ENCODE results near the gene VAV1. TPM values are rescaled to one million over a fixed set of nuclear protein-coding genes. Genes with fewer than 3 reads are reported as not detected.

Gene VAV1
- total and polyA plus RNA-seq, 9 donors = 1.6 to 3.7 (median 2.3) TPM

DNA sequence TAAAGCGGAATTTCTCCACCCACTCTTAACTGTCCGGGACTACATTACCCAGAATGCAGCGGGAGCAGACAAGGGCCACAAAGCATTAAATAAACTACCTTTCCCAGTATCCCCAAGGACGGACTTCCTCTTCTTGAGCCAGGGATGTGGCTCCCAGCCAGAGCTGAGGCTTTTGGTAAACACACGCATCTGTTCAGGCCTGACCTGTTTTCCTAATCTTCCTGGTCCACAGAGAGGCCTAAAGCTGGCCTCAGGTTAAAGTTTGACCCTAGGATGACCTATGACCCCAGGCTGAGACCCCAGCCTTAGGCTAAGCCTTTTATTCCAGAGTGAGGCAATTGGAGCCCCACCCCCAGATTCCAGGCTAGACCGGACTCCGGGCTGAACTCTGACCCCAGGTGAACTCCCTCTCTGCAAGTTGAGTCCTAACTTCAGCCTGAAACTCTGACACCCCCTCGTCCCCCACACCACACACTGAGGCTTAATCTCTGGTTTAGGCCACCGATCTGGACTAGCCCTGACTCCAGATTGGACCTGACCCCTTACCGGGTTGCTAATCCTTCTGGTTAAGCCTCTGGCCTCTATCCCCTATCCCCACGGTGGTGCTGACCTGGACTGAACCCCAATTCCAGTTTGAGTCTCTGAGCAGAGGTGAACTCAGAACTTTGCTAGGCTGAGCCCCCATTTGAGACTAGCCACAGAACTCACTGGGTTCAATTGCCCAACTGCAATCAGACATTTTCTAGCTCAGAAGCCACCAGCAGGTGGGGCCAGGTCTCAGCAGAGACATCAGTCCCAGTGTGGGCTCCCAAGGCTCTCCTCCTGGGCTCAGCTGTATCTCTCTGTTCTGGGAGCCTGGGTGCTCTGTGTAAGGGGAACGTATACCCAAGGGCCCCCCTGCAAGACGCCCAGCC, 34.4 kb upstream of the VAV1 start:
- H3K9me3 ChIP-seq (replicated peaks; ENCODE audit: control insufficient read depth, low read depth, low read length) = no peaks in the 10 kb centered on the region
- H3K4me1 ChIP-seq (ENCODE audit: control insufficient read depth, insufficient read depth, low read length) = peaks cover 52% of the 10 kb centered on the region
- WGBS (ENCODE audit: insufficient coverage) = 14% methylated on average over 11 of the region's 13 CpGs
- no peaks in the 10 kb centered on the region for H3K27me3 ChIP-seq (ENCODE audit: control insufficient read depth, insufficient read depth, low read length)
- H3K36me3 ChIP-seq (ENCODE audit: control insufficient read depth, insufficient read depth, low read length) = peaks cover 18% of the 10 kb centered on the region
- no peak overlapping the region for H3K4me3 ChIP-seq (ENCODE audit: low read length)
- H3K27ac ChIP-seq (ENCODE audit: low read length) = peak overlapping the region; percentile 97
- DNase-seq = peak; percentile 88

DNA sequence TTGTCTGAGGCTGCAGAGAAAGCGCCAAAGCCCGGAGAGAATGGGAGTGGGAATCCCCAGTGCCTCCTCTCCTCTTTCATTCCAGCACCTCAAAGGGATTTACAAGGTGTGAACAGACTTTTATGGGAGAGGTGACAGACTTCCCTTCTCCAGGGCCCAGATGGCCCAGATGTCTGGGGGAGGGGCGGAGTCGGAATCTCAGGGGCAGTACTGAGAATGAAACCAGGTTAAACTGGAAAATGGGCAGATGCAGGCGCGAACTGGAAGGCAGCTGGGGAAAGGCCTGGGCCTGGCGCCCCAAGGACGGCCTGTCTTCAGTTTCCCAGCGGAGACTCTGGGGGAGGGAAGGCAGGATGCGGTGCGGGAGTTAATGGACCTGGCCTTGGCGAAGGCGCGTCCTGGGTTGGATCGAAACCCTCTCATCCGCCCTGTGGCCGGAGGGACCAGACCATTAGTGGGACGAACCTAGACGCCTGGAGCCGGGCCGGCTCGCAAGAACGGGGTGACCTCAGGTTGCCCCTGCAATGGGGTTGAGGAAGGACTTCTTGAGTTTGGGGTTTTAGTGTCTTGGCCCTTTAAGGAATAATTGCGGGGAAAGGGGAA, 33.6 kb upstream of the VAV1 start:
- H3K36me3 ChIP-seq (ENCODE audit: control insufficient read depth, insufficient read depth, low read length) = peaks cover 19% of the 10 kb centered on the region
- H3K4me1 ChIP-seq (ENCODE audit: control insufficient read depth, insufficient read depth, low read length) = peaks cover 56% of the 10 kb centered on the region
- no peaks in the 10 kb centered on the region for H3K27me3 ChIP-seq (ENCODE audit: control insufficient read depth, insufficient read depth, low read length)
- no peak for DNase-seq
- WGBS (ENCODE audit: insufficient coverage) = 8% methylated on average over 22 of the region's 24 CpGs
- peak overlapping the region; percentile 43 for H3K4me3 ChIP-seq (ENCODE audit: low read length)
- H3K27ac ChIP-seq (ENCODE audit: low read length) = peak overlapping the region; percentile 97
- no peaks in the 10 kb centered on the region for H3K9me3 ChIP-seq (replicated peaks; ENCODE audit: control insufficient read depth, low read depth, low read length)

DNA sequence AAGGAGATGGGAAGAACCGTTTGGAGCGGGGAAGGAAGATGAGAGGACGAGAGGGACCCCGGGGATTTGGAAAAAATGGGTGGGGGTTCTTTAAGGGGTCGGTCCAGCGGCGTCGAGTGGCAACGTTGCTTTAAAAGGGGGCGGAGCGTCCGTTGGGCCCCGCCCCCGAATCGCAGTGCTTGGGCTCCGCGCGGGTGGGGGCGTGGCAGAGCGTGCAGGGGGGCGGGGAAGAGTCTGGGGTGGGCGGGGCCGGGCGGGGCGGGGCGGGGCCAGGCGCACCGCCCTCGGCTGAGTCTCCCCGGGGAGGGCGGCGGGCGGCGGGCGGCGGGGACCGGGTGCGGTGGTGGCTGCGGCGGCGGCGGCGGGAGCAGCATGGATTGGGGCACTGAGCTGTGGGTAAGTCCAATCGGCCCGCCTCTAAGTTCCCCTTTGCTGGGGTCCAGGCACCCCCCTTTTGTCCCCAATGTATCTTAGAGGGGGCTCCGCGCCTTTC, 33.1 kb upstream of the VAV1 start, which contains the start of gene TRIP10:
Gene TRIP10, plus strand, starts transcription at position 291 of the 493 bp plus-strand sequence. Its CDS starts 82 bp downstream, at position 373.
- 0% methylated on average over 4 of the region's 47 CpGs for WGBS (ENCODE audit: insufficient coverage)
- Histone ChIP-seq H3K27ac (ENCODE audit: low read length) (peak within 1 kb of the TSS; percentile 97), H3K4me1 (ENCODE audit: control insufficient read depth, insufficient read depth, low read length) (peaks cover 60% of the 10 kb centered on the region), H3K27me3 (ENCODE audit: control insufficient read depth, insufficient read depth, low read length) (no peaks in the 10 kb centered on the region), H3K9me3 (replicated peaks; ENCODE audit: control insufficient read depth, low read depth, low read length) (no peaks in the 10 kb centered on the region), H3K4me3 (ENCODE audit: low read length) (peak within 1 kb of the TSS; percentile 93), H3K36me3 (ENCODE audit: control insufficient read depth, insufficient read depth, low read length) (peaks cover 24% of the 10 kb centered on the region)
- DNase-seq = peak; percentile 97

DNA sequence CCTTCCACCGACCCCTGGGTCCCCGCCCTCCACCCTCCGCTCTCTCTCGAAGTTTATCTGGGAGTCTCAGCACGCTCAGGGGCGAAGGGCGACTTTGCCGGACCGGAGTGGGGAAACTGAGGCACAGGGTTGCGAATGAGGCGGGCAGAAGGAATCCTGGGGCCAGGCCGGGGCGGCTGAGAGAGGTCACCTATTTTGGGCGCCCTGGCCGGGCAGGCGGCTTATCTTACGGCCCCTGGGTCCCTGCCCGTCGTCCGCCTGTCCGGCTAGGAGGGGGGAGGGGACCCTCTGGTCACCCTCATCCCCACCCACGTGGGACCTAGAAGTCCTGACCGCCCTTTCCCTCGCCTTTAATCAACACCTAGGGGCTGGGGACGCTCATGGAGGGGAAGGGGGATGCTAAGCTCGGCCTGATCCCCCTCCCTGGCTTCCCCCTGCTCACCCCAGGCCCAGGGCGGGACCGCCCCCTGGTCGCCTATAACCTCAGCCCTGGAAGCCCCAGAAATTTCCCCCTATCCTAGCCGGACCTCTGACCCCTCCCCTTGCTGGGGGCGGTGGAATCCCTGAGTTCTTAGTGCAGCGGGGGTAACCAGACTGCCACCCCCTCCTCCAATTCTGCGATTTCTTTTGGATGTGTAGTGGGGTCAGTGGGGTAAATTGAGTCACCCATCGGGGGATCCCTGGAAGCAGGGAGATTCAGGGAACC, 32.5 kb upstream of the VAV1 start:
- 0% methylated on average over 7 of the region's 34 CpGs for WGBS (ENCODE audit: insufficient coverage)
- peak overlapping the region; percentile 93 for H3K4me3 ChIP-seq (ENCODE audit: low read length)
- peaks cover 29% of the 10 kb centered on the region for H3K36me3 ChIP-seq (ENCODE audit: control insufficient read depth, insufficient read depth, low read length)
- H3K4me1 ChIP-seq (ENCODE audit: control insufficient read depth, insufficient read depth, low read length) = peaks cover 66% of the 10 kb centered on the region
- H3K27ac ChIP-seq (ENCODE audit: low read length) = peak overlapping the region; percentile 93
- no peaks in the 10 kb centered on the region for H3K9me3 ChIP-seq (replicated peaks; ENCODE audit: control insufficient read depth, low read depth, low read length)
- DNase-seq = peak; percentile 62
- H3K27me3 ChIP-seq (ENCODE audit: control insufficient read depth, insufficient read depth, low read length) = no peaks in the 10 kb centered on the region

DNA sequence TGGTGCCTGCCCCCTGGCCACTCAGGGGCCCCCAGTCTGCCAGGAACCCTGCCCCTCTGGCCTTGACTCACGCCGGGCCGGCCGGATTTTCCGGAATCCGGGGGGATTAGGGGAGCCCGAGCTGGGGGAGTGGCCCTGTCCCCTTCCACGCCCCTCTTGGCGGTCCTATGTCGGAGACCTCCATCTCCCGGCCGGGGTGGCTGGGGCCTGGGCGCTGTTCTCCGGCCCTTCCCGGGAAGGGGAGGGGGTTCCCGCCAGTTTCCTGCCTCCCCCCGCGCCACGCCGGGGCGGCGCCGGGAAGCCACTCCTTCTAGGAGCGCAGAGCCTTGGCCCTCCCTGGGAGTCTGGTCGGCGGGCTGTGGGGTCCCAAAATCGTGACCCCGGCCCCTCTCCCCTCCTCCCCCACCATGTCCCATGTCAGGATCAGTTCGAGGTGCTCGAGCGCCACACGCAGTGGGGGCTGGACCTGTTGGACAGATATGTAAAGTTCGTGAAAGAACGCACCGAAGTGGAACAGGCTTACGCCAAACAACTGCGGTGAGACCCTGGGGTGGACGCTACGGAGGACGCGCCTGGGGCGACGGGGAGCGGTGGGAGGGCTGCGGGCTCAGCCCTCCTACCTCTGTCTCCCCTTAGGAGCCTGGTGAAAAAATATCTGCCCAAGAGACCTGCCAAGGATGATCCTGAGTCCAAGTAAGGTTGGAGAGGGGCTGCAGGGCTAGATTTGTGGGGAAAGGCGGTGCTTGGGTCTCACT, 31.7 kb upstream of the VAV1 start:
- H3K36me3 ChIP-seq (ENCODE audit: control insufficient read depth, insufficient read depth, low read length) = peaks cover 33% of the 10 kb centered on the region
- peaks cover 70% of the 10 kb centered on the region for H3K4me1 ChIP-seq (ENCODE audit: control insufficient read depth, insufficient read depth, low read length)
- peak overlapping the region; percentile 93 for H3K27ac ChIP-seq (ENCODE audit: low read length)
- WGBS (ENCODE audit: insufficient coverage) = under 1% methylated on average over 24 of the region's 46 CpGs
- peak overlapping the region; percentile 93 for H3K4me3 ChIP-seq (ENCODE audit: low read length)
- DNase-seq = peak; percentile 90
- no peaks in the 10 kb centered on the region for H3K27me3 ChIP-seq (ENCODE audit: control insufficient read depth, insufficient read depth, low read length)
- no peaks in the 10 kb centered on the region for H3K9me3 ChIP-seq (replicated peaks; ENCODE audit: control insufficient read depth, low read depth, low read length)

DNA sequence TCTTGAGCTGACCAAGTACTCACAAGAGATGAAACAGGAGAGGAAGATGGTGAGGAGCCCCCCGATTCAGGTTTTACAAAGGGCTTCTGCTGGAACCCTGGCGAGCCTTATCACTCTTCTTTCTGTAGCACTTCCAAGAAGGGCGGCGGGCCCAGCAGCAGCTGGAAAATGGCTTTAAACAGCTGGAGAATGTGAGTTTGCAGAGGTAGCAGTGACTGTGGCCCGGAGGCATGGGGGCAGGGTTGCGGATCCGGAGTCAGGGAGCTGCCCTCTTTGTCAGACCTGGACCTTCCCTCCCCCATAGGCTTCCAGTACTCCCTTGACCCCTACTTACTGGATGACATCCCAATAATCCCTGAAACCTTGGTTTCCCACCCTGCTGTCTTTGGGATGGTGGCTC, 29.4 kb upstream of the VAV1 start:
- H3K36me3 ChIP-seq (ENCODE audit: control insufficient read depth, insufficient read depth, low read length) = peaks cover 52% of the 10 kb centered on the region
- 53% methylated on average over 2 of the region's 7 CpGs for WGBS (ENCODE audit: insufficient coverage)

DNA sequence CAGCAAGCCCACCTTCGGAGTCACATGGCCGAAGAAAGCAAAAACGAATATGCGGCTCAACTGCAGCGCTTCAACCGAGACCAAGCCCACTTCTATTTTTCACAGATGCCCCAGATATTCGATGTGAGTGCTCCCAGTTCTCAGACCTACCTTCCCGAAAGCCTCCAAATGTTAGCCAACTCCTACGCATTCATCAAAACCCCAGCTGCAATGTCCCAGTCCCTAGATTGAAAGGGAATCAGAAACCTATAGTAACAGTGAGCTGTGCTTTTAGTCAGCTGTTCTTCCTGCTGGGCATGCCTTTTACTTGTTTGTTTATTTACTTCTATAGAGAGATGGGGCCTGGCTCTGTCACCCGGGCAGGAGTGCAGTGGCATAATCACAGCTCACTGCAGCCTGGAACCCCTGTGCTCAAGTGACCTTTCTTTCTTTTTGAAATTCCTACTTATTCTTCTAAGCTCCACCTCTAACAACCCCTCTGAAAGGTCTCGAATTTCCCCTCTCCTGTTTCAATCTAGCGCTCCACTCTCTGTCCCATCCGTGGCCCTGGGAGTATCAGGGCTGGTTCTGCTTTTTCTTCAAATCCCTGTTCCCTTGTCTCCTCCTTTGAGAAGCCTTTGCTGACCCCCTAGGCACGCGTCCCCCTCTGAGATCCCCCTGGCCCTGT, 28.7 kb upstream of the VAV1 start:
- no peak for DNase-seq
- peak overlapping the region; percentile 78 for H3K27ac ChIP-seq (ENCODE audit: low read length)
- no peak overlapping the region for H3K4me3 ChIP-seq (ENCODE audit: low read length)
- no peaks in the 10 kb centered on the region for H3K27me3 ChIP-seq (ENCODE audit: control insufficient read depth, insufficient read depth, low read length)
- 76% methylated on average over 13 of the region's 15 CpGs for WGBS (ENCODE audit: insufficient coverage)
- H3K36me3 ChIP-seq (ENCODE audit: control insufficient read depth, insufficient read depth, low read length) = peaks cover 59% of the 10 kb centered on the region
- H3K9me3 ChIP-seq (replicated peaks; ENCODE audit: control insufficient read depth, low read depth, low read length) = peaks cover 5% of the 10 kb centered on the region
- H3K4me1 ChIP-seq (ENCODE audit: control insufficient read depth, insufficient read depth, low read length) = peaks cover 50% of the 10 kb centered on the region

More for the DNA sequence above, 29.4 kb upstream of the VAV1 start:
- Histone ChIP-seq H3K4me1 (ENCODE audit: control insufficient read depth, insufficient read depth, low read length) (peaks cover 58% of the 10 kb centered on the region), H3K4me3 (ENCODE audit: low read length) (no peak overlapping the region), H3K27ac (ENCODE audit: low read length) (peak overlapping the region; percentile 20), H3K27me3 (ENCODE audit: control insufficient read depth, insufficient read depth, low read length) (no peaks in the 10 kb centered on the region), H3K9me3 (replicated peaks; ENCODE audit: control insufficient read depth, low read depth, low read length) (peaks cover 5% of the 10 kb centered on the region)
- no peak for DNase-seq

DNA sequence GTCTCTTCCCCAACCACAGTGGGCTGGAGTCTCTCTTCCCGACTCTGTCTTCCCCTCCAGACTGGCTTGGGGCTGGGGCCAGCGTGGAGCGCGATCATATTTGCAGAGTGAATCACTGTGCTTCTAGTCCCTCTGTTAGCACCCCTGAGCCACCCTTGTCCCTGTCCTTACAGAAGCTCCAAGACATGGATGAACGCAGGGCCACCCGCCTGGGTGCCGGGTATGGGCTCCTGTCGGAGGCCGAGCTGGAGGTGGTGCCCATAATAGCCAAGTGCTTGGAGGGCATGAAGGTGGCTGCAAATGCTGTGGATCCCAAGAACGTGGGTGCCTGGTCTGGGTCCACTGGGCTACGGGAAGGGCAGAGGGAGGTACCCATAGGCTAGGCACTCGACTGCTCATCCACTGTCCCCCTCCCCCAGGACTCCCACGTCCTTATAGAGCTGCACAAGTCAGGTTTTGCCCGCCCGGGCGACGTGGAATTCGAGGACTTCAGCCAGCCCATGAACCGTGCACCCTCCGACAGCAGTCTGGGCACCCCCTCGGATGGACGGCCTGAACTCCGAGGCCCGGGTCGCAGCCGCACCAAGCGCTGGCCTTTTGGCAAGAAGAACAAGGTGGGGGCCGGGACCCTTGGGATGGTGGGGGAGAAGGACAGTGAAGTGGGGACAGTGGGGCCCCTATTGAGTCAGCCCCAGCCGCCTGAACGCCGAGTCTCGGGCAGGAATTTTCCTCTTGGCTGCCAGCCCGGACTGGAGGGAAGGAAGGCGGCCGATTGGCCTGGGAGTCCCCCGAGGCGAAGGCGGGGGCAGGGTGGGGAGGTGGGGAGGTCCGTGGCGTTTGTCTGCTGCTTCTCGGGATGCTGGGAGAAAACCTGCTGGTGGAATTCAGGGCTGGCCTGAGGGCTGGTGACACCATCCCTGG, 27.9 kb upstream of the VAV1 start:
- Histone ChIP-seq H3K4me1 (ENCODE audit: control insufficient read depth, insufficient read depth, low read length) (peaks cover 45% of the 10 kb centered on the region), H3K27ac (ENCODE audit: low read length) (peak overlapping the region; percentile 78), H3K4me3 (ENCODE audit: low read length) (no peak overlapping the region), H3K9me3 (replicated peaks; ENCODE audit: control insufficient read depth, low read depth, low read length) (peaks cover 5% of the 10 kb centered on the region), H3K36me3 (ENCODE audit: control insufficient read depth, insufficient read depth, low read length) (peaks cover 67% of the 10 kb centered on the region), H3K27me3 (ENCODE audit: control insufficient read depth, insufficient read depth, low read length) (no peaks in the 10 kb centered on the region)
- WGBS (ENCODE audit: insufficient coverage) = 22% methylated on average over 32 of the region's 41 CpGs
- peak; percentile 95 for DNase-seq
